NCI-H524 (cell line): Measurements from ENCODE around the gene DDIT3.
A peak's percentile ranks its signal among the peaks of the same experiment; 100 is the strongest.
"Not testable (repeated sequence)": the region's sequence is repeated elsewhere in the genome, so short reads cannot be mapped to it uniquely, and the experiment has no call there.

Experiments used
- DNase-seq, 2 experiments: peaks; one replicate each; lab custom pipeline; 2025; lab: John Stamatoyannopoulos, UW

DDIT3 gene

GRCh38 chr12:57520053-57520818, at the start of gene DDIT3:
Gene DDIT3, minus strand, starts transcription at chr12:57520514. Its CDS starts 3,108 bp downstream, at chr12:57517406.
- DNase-seq: peak; percentile 92 to 98

GRCh38 chr12:57569858-57570257, 49.5 kb upstream of the DDIT3 start:
- DNase-seq: no peak

GRCh38 chr12:57568838-57569237, 48.5 kb upstream of the DDIT3 start:
- no peak for DNase-seq

DNA sequence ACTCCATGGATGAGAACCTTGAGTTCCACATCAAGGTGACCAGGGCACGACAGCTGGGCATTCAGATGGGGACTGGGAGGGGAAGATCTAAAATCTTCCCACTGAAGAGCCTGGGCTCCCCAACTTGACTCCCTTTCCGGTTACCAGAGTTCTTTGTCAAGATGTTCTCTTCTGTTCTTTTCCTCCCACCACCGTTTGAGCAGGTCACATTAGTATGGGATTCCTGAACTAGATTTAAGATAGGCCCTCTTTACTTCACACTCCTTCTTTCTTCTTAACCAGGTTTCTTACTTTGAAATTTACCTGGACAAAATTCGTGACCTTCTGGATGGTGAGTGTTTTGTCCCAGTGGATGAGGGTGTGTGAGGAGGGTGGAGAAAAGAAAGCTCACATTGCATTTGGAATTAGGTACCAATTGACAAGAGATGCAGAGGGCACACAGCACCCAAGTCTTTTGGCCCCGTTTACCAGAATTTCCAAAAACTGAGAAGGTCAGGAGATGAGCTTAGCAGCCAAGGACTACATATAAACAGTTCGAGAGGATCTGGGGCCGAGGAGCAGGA, 43.9 kb upstream of the DDIT3 start:
- no peak for DNase-seq

- no peak for DNase-seq
Observed at GRCh38 chr12:57563358-57563757, 43.0 kb upstream of the DDIT3 start.

DNA sequence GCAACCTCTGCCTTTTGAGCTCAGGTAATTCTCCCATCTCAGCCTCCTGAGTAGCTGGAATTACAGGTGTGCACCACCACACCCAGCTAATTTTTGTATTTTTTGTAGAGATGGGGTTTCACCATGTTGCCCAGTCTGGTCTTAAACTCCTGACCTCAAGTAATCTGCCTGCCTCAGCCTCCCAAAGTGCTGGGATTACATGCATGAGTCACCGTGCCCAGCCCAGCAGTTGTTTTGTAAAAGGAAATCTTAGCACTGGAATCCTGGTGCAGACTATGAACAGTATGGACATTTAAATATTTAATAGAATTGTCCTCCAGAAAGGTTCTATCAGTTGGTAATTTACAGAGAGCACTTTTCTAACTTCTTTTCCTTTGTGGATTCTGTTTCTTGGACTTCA, 40.8 kb upstream of the DDIT3 start:
- not testable (repeated sequence) for DNase-seq

- no peak for DNase-seq
Observed at GRCh38 chr12:57560516-57560915, 40.2 kb upstream of the DDIT3 start.

DNA sequence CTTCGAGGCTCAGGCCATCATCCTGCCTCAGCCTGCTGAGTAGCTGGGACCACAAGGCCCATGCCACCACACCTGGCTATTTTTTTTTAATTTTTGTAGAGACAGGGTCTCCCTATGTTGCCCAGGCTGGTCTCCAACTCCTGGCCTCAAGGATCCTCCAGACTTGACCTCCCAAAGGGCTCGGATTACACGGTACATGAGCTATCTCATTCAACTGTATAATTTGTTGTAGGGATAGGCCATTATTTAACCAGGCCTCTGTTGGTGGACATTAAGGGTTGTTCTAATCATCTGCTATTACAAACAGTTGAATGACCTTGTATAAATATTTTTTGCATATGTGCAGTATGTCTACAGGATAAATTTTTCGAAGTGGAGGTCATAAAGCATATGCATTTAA, 38.5 kb upstream of the DDIT3 start:
- no peak for DNase-seq

GRCh38 chr12:57554897-57555296, 34.6 kb upstream of the DDIT3 start:
- peak; percentile 94 to 97 for DNase-seq

- no peak for DNase-seq
Observed at GRCh38 chr12:57554453-57554852, 34.1 kb upstream of the DDIT3 start.

GRCh38 chr12:57553343-57554202, 33.3 kb upstream of the DDIT3 start:
- DNase-seq: peak; percentile 67 to 74

- no peak for DNase-seq
Observed at GRCh38 chr12:57552835-57553313, 32.6 kb upstream of the DDIT3 start.

DNA sequence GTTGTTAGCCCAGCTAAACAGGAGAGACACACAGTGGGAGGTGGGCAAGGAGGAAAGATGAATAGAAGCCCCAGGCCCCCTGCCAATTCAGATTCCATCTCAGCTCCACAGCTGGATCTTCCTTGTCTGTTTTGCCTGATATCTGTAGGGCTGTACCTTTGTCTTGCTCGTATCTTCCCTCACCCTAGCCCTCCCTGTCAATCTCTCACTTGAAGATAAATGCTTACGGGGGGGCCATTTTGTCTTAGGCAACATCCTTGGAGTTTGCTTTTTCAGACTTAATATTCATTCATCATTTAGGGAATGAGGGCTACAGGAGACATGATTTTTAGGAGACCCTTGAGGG, 32.0 kb upstream of the DDIT3 start:
- no peak for DNase-seq

- DNase-seq: no peak
Observed at GRCh38 chr12:57551637-57552305, 31.5 kb upstream of the DDIT3 start.

DNA sequence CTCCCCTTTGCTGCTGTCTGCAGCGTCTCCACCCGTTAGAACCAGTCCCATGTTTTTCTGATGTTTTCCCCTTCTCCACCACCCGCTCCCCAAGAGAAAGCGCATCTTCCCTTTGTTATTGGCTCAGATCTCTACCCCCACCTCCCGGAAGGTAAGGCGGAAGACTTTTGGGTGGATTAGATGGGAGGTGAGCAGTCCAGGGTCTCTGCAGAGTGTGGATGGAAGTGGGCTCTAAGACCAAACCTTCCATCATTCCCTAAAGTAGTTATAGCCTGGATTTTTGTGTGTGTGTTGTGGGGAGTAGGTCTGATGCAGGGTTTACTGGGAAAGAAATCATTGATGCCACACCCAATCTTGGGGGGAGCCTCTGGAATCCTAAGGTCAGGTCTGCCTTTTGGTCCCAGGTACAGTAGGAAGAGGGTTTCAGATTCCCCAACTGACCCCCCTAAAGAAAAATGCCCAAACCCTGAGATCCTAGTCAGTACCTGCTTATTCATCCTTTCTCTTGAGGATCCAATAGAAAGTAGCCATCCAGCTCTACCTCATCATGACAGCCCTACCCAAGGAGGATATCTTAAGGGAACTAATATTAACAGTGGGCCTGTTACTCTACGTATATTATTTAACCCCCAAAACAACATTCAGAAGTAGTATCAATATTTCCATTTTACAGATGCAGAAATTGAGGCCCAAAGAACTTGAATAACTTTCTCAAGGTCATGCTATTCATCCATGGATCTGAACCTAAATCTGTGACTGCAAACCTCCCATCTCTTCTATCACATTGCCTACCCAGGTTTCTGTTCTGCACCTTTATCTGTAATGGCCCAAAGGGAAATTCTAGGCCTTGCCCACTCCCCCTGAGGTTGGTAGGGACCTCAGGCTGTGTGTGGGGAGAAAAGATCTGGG, 30.6 kb upstream of the DDIT3 start:
- DNase-seq: no peak

DNA sequence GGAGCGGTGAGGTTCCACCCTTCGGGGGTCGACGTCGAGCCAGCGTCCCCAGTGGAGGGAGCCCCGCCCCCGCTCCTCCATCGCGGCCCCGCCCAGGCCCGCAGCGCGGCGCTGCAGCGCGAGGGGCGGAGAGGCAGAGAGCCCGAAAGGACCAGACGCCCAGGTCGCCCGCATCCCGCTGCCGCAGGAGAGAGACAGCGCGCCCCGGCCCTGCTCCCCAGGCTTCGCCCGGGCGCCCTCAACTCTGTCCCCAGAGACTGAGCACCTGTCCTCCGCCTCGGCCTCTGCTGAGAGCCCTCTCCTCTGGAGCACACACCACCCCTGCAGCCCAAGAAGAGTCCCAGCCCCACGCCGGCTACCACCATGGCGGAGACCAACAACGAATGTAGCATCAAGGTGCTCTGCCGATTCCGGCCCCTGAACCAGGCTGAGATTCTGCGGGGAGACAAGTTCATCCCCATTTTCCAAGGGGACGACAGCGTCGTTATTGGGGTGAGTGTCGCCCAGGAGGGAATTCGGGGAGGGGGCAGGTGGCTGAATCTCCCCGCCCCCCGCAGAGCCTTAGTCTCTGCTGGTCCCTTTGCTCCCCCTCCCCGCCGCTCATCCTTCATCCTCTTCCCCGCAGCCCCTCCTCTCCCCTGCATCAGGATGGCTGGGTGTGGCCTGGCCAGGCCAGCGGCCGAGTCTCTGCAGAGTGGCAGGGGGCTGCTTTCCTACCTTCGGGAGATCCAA, 29.8 kb upstream of the DDIT3 start, which contains the start of gene KIF5A:
KIF5A (plus strand) TSS at position 136 of the 732 bp plus-strand sequence; CDS start at position 364, 228 bp downstream.
- peak; percentile 12 to 61 for DNase-seq

DNA sequence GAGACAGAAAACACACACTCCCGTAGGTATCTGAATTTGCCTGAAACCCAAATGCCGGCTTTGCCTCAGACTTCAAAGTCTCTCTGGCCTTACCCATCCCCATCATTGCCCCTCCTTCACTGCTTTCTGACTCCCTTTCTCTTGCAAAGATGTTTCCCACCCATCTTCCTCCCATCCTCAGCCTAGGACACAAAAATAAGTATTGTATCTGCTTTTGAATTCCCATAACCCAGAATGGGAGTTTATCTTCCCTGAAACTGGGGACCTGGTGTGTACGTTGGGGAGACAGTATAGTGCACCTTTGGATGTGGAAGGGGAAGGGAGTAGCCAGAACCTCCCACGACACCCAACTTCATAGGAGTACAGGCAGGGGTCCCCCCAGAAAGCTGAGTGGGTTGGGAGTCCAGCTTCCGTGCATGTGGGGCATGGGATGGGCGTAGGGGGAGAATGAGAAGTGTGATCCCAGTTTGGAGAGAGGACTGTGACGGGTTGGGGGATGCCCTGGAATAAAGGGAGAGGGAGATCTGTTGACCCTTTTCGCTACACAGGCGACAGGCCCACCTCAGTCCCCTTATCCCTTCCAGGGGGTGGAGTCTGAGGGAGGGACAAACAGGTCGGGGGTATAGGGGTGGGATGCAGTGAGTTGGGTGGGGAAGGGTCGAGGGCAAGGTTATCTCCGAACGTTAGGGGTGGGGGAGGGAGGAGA, 29.0 kb upstream of the DDIT3 start:
- DNase-seq: no peak

DNA sequence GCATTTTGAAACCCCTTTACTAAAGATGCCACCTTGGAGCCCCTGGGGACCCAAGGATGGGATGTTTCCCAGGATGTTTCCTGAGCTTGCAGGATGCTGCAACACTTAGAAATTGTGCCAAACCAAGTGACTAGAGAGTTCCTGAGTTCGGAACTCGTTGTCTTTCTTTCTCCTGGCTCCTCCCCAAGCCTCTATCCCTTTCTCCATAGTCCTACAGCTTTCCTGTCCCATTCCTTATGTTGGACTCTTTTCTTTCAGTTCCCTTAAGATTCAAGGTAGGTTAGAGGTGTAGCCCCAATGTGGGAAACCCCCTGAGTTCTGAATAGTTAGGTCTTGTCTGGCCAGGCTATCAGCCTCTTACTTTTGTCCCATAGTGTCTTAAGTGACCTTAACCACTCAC, 28.2 kb upstream of the DDIT3 start:
- DNase-seq: no peak

- no peak for DNase-seq
Observed at GRCh38 chr12:57548013-57548315, 27.6 kb upstream of the DDIT3 start.
